GM10847 (cell line): Measurements from ENCODE around the gene FBXO27.

Experiments
- POLR2A ChIP-seq: IDR thresholded peaks from 2 replicates; pipeline ENCODE4 v1.6.1; 2011; ENCODE audit not compliant: insufficient read length; ENCODE audit errors: extremely low read depth

FBXO27 gene

GRCh38 chr19:39008137-39008536, 24.2 kb downstream of the FBXO27 start:
- TF ChIP-seq POLR2A, result no peak

GRCh38 chr19:39007096-39007495, 25.3 kb downstream of the FBXO27 start:
- no peak for TF ChIP-seq POLR2A

- TF ChIP-seq POLR2A, result no peak
These were observed 27.9 kb downstream of the FBXO27 start for GRCh38 chr19:39004403-39004802.

- no peak for TF ChIP-seq POLR2A
These were observed 28.6 kb downstream of the FBXO27 start for GRCh38 chr19:39003796-39004195.

GRCh38 chr19:39003188-39003587, 29.2 kb downstream of the FBXO27 start:
- no peak for TF ChIP-seq POLR2A

- TF ChIP-seq POLR2A, result no peak
These were observed 31.3 kb downstream of the FBXO27 start for GRCh38 chr19:39001041-39001440.

- TF ChIP-seq POLR2A, result no peak
These were observed 39.1 kb downstream of the FBXO27 start for GRCh38 chr19:38993271-38993670.

GRCh38 chr19:38990949-38991697, 41.2 kb downstream of the FBXO27 start:
- no peak for TF ChIP-seq POLR2A

- TF ChIP-seq POLR2A, result no peak
These were observed 43.2 kb downstream of the FBXO27 start for GRCh38 chr19:38989066-38989605.

GRCh38 chr19:38985262-38985661, 47.1 kb downstream of the FBXO27 start:
- TF ChIP-seq POLR2A, result no peak

- TF ChIP-seq POLR2A, result no peak
These were observed 51.6 kb downstream of the FBXO27 start for GRCh38 chr19:38980583-38981374.

- no peak for TF ChIP-seq POLR2A
These were observed 52.5 kb downstream of the FBXO27 start for GRCh38 chr19:38979812-38980211.

GRCh38 chr19:38978326-38978689, 54.0 kb downstream of the FBXO27 start:
- TF ChIP-seq POLR2A, result no peak

GRCh38 chr19:38977445-38978325, 54.7 kb downstream of the FBXO27 start:
- TF ChIP-seq POLR2A, result no peak

GRCh38 chr19:38975861-38976271, 56.5 kb downstream of the FBXO27 start:
- no peak for TF ChIP-seq POLR2A
